ENCODE results near the gene SFMBT2.

DNA sequence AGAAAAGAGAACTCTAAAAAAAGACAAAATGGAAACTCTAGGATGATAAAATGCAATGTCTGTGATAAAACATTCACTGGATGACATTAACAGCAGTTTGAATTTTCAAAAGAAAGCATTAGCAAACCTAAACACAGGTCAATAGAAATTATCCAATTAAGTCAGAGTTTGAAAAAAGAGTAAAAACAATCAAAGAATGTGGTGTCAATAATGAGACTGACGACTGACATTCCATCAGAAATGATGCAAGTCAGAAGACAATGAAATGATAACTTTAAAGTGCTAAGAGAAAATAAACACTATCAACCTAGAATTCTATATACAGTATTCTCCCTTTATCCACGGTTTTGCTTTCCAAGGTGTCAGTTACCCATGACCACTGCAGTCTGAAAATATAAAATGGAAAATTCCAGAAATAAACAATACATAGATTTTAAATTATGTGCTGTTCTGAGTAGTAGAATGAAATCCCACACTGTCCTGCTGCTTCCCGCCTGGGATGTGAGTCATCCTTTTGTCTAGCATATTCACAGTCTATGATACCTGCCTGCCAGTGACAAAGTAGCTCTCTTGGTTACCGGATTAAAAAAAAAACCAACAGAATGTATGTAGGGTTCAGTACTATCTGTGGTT lies 38.3 kb upstream of the SFMBT2 start:
- TF ChIP-seq POLR2AphosphoS5 (IDR thresholded peaks at IDR 0.05; ENCODE audit: low read depth, low read length) = no peak
- TF ChIP-seq, protein P1, sequence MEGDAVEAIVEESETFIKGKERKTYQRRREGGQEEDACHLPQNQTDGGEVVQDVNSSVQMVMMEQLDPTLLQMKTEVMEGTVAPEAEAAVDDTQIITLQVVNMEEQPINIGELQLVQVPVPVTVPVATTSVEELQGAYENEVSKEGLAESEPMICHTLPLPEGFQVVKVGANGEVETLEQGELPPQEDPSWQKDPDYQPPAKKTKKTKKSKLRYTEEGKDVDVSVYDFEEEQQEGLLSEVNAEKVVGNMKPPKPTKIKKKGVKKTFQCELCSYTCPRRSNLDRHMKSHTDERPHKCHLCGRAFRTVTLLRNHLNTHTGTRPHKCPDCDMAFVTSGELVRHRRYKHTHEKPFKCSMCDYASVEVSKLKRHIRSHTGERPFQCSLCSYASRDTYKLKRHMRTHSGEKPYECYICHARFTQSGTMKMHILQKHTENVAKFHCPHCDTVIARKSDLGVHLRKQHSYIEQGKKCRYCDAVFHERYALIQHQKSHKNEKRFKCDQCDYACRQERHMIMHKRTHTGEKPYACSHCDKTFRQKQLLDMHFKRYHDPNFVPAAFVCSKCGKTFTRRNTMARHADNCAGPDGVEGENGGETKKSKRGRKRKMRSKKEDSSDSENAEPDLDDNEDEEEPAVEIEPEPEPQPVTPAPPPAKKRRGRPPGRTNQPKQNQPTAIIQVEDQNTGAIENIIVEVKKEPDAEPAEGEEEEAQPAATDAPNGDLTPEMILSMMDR (IDR thresholded peaks at IDR 0.05) = no peak

Data from Panc1 (cell line).